ENCODE results near the gene LIMCH1. TPM values are rescaled to one million over a fixed set of nuclear protein-coding genes. Genes with fewer than 3 reads are reported as not detected.

Gene LIMCH1
- total and polyA plus RNA-seq, 2 donors from 2014 or later, result 19.9 to 83.9 TPM

- H3K4me1 ChIP-seq (ENCODE audit: control insufficient read depth in 2 of 3, insufficient read depth in 2 of 3, low read depth in 1 of 3, low read length in 3 of 3), result peaks cover 0 to 5% (median 5%) of the 10 kb centered on the region in 3 donors
- H3K36me3 ChIP-seq (ENCODE audit: control insufficient read depth in 2 of 3, insufficient read depth in 3 of 3, low read length in 3 of 3), result no peaks in the 10 kb centered on the region
- TF ChIP-seq CTCF (IDR thresholded peaks at IDR 0.05; ENCODE audit: borderline replicate concordance, extremely low read depth, insufficient read depth), result no peak
- H3K9ac ChIP-seq (ENCODE audit: low read length in 3 of 3), result no peak overlapping the region
- intact Hi-C loops (cut with DNase I), result no loop called here
- peak overlapping the region in 1 of 2 donors; percentile 57 for H3K27ac ChIP-seq (ENCODE audit: low read depth in 2 of 2, low read length in 2 of 2)
- H3K27me3 ChIP-seq (ENCODE audit: control insufficient read depth, insufficient read depth, low read length), result no peaks in the 10 kb centered on the region
- H3K4me3 ChIP-seq (ENCODE audit: low read length in 3 of 3), result no peak overlapping the region
- no peak for FAIRE-seq
- no peaks in the 10 kb centered on the region for H3K9me3 ChIP-seq (ENCODE audit: control insufficient read depth in 2 of 3, insufficient read depth in 1 of 3, low read length in 3 of 3)
- peak in 2 of 5 donors; percentile 58 to 66 for DNase-seq
These were observed 118.9 kb downstream of the LIMCH1 start for GRCh38 chr4:41656572-41657520.

DNA sequence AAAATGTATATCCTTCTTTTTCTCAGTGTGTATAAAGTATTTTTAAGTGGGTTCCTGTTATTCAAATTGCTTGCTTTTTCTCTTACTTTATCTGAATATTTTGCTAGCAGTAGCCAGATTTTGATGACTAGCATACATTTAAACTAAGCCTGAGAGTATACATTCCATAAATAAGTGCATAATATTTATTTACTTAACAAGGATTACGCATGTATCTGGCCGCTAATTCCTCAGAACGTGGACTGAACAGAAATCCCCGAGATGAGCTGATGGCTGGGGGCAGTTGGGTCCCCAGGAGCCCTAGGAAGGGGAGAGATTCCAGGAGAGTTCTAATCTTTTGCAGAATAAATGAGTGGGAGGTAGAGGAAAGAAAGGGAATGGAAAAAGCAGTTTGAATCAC lies 119.6 kb downstream of the LIMCH1 start:
- intact Hi-C loops (cut with DNase I), result no loop called here
- no peak for TF ChIP-seq CTCF (IDR thresholded peaks at IDR 0.05; ENCODE audit: borderline replicate concordance, extremely low read depth, insufficient read depth)
- H3K9ac ChIP-seq (ENCODE audit: low read length in 3 of 3), result no peak overlapping the region
- no peaks in the 10 kb centered on the region for H3K9me3 ChIP-seq (ENCODE audit: control insufficient read depth in 2 of 3, insufficient read depth in 1 of 3, low read length in 3 of 3)
- H3K4me1 ChIP-seq (ENCODE audit: control insufficient read depth in 2 of 3, insufficient read depth in 2 of 3, low read depth in 1 of 3, low read length in 3 of 3), result peaks cover 0 to 5% (median 4%) of the 10 kb centered on the region in 3 donors
- H3K4me3 ChIP-seq (ENCODE audit: low read length in 3 of 3), result no peak overlapping the region
- no peak for DNase-seq
- H3K27me3 ChIP-seq (ENCODE audit: control insufficient read depth, insufficient read depth, low read length), result no peaks in the 10 kb centered on the region
- no peak overlapping the region for H3K27ac ChIP-seq (ENCODE audit: low read depth in 2 of 2, low read length in 2 of 2)
- H3K36me3 ChIP-seq (ENCODE audit: control insufficient read depth in 2 of 3, insufficient read depth in 3 of 3, low read length in 3 of 3), result peaks cover 0 to 1% (median 0%) of the 10 kb centered on the region in 3 donors
- FAIRE-seq, result no peak

- Histone ChIP-seq H3K27ac (ENCODE audit: low read depth in 2 of 2, low read length in 2 of 2) (no peak overlapping the region), H3K9ac (ENCODE audit: low read length in 3 of 3) (no peak overlapping the region), H3K9me3 (ENCODE audit: control insufficient read depth in 2 of 3, insufficient read depth in 1 of 3, low read length in 3 of 3) (no peaks in the 10 kb centered on the region), H3K27me3 (ENCODE audit: control insufficient read depth, insufficient read depth, low read length) (no peaks in the 10 kb centered on the region), H3K4me3 (ENCODE audit: low read length in 3 of 3) (no peak overlapping the region), H3K36me3 (ENCODE audit: control insufficient read depth in 2 of 3, insufficient read depth in 3 of 3, low read length in 3 of 3) (peaks cover 0 to 6% (median 0%) of the 10 kb centered on the region in 3 donors), H3K4me1 (ENCODE audit: control insufficient read depth in 2 of 3, insufficient read depth in 2 of 3, low read depth in 1 of 3, low read length in 3 of 3) (peaks cover 0 to 5% (median 4%) of the 10 kb centered on the region in 3 donors)
- no peak for FAIRE-seq
- intact Hi-C loops (cut with DNase I), result no loop called here
- DNase-seq, result no peak
- TF ChIP-seq CTCF (IDR thresholded peaks at IDR 0.05; ENCODE audit: borderline replicate concordance, extremely low read depth, insufficient read depth), result no peak
These were observed 120.2 kb downstream of the LIMCH1 start for GRCh38 chr4:41658163-41658562.
